ENCODE measurements around the gene PKNOX2. TPM values are rescaled to one million over a fixed set of nuclear protein-coding genes. Genes with fewer than 3 reads are reported as not detected.

The PKNOX2 gene
- total RNA-seq, 6 experiments from 2014 or later, result 0.10 TPM; not detected in 5

GRCh38 chr11:125174057-125174456 lies 9.5 kb downstream of the PKNOX2 start:
- Mint-ChIP-seq H3K4me1 (ENCODE audit: low read depth) (no peaks in the 10 kb centered on the region), H3K4me3 (no peak overlapping the region), H3K27ac (no peak overlapping the region), H3K36me3 (ENCODE audit: low read depth) (no peaks in the 10 kb centered on the region), H3K9me3 (no peaks in the 10 kb centered on the region), H3K27me3 (ENCODE audit: insufficient read depth) (peaks cover 40% of the 10 kb centered on the region)
- TF ChIP-seq CTCF (IDR thresholded peaks at IDR 0.05), result no peak
- DNase-seq, result no peak

GRCh38 chr11:125174686-125175085 lies 10.1 kb downstream of the PKNOX2 start:
- DNase-seq, result no peak
- no peaks in the 10 kb centered on the region for H3K4me1 Mint-ChIP-seq (ENCODE audit: low read depth)
- no peak for TF ChIP-seq CTCF (IDR thresholded peaks at IDR 0.05)
- H3K27me3 Mint-ChIP-seq (ENCODE audit: insufficient read depth), result peaks cover 38% of the 10 kb centered on the region
- no peak overlapping the region for H3K27ac Mint-ChIP-seq
- no peaks in the 10 kb centered on the region for H3K36me3 Mint-ChIP-seq (ENCODE audit: low read depth)
- no peaks in the 10 kb centered on the region for H3K9me3 Mint-ChIP-seq
- no peak overlapping the region for H3K4me3 Mint-ChIP-seq

- Mint-ChIP-seq H3K4me1 (ENCODE audit: low read depth) (no peaks in the 10 kb centered on the region), H3K4me3 (no peak overlapping the region), H3K9me3 (no peaks in the 10 kb centered on the region), H3K36me3 (ENCODE audit: low read depth) (no peaks in the 10 kb centered on the region), H3K27me3 (ENCODE audit: insufficient read depth) (peaks cover 40% of the 10 kb centered on the region), H3K27ac (no peak overlapping the region)
- no peak for DNase-seq
- no peak for TF ChIP-seq CTCF (IDR thresholded peaks at IDR 0.05)
Observed at GRCh38 chr11:125175166-125175565, 10.6 kb downstream of the PKNOX2 start.

- Mint-ChIP-seq H3K4me1 (ENCODE audit: low read depth) (no peaks in the 10 kb centered on the region), H3K4me3 (no peak overlapping the region), H3K36me3 (ENCODE audit: low read depth) (no peaks in the 10 kb centered on the region), H3K9me3 (no peaks in the 10 kb centered on the region), H3K27ac (no peak overlapping the region), H3K27me3 (ENCODE audit: insufficient read depth) (peaks cover 36% of the 10 kb centered on the region)
- no peak for DNase-seq
- no peak for TF ChIP-seq CTCF (IDR thresholded peaks at IDR 0.05)
Observed at GRCh38 chr11:125175896-125176575, 11.5 kb downstream of the PKNOX2 start.

GRCh38 chr11:125176866-125177265 lies 12.3 kb downstream of the PKNOX2 start:
- Mint-ChIP-seq H3K4me1 (ENCODE audit: low read depth) (no peaks in the 10 kb centered on the region), H3K9me3 (no peaks in the 10 kb centered on the region), H3K27me3 (ENCODE audit: insufficient read depth) (peaks cover 36% of the 10 kb centered on the region), H3K27ac (no peak overlapping the region), H3K36me3 (ENCODE audit: low read depth) (no peaks in the 10 kb centered on the region), H3K4me3 (no peak overlapping the region)
- DNase-seq, result no peak
- no peak for TF ChIP-seq CTCF (IDR thresholded peaks at IDR 0.05)

All from HFFc6 (cell line).